Suppressor macrophage treated with lipopolysaccharide for 1 hour (primary cell): ENCODE results near the gene TAF4.
"Not testable (repeated sequence)": the region's sequence is repeated elsewhere in the genome, so short reads cannot be mapped to it uniquely, and the experiment has no call there.

ENCODE experiments used
- DNase-seq, 3 donors: peaks; one replicate each; pipeline ENCODE4 v3.0.0-alpha.2; 2020 to 2022

TAF4 gene

GRCh38 chr20:62001178-62001715 is 64.4 kb downstream of the TAF4 start:
- DNase-seq: no peak

- no peak for DNase-seq
Measured at GRCh38 chr20:61998343-61999121, 67.1 kb downstream of the TAF4 start.

- no peak for DNase-seq
Measured at GRCh38 chr20:61997891-61998290, 67.8 kb downstream of the TAF4 start.

DNA sequence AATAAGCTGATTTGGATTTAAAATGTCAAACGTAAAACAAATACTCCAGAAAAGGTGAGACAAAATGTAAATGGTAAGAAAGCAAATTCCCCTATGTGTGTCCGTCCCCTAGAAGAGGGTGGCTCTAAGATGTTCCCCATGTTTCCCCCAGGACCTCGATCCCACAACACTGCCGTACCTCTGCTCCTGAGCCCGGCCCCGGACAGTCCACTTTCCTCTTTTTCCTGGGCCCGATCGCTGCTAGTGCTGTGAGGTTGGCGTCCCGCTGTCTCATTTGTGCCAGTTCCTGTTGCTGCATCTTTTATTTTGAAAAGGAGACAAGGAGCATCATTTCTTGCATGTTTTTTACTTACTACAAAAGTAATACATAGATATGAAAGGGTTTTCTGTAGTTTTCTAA is 68.3 kb downstream of the TAF4 start:
- no peak for DNase-seq

DNA sequence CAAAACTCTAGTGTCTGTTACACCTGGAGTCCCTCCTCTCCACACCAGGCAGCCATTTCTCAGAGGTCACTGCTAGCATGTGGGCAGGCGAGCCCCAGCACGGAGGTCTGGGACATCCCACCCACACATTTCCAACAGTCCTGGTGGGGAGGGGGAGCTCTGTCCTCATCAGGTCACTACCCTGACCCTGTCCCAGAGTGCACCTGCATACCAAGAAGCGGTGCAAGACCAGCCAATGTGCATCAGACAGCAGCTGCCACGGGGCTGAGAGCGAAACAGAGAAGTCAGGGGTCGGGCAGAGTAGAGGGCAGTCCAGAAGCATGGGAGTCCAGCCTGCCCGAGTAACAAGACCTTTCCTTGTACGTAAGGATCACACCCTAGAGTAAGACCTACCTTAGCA is 71.1 kb downstream of the TAF4 start:
- DNase-seq: no peak

DNA sequence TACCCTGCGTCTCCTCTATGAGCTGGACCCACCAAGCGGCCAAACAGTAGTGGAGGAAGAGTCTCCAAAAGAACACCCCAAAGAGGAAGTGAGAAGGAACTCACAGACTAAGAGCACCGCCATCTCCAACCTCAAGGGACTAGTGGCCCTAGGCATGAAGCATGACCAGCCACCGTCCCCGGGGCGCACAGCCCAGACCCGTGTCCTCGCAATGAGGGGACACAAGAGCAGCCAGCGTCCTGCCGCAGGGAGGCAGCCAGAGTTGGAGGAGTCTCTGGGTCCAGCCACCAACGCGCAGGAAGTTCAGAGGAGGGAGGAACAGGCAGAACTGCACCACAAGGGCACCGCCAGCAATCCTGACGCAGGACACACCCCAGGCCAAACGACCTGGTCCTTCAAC is 72.6 kb downstream of the TAF4 start:
- DNase-seq: no peak

- DNase-seq: no peak
Measured at GRCh38 chr20:61991476-61991875, 74.2 kb downstream of the TAF4 start.

DNA sequence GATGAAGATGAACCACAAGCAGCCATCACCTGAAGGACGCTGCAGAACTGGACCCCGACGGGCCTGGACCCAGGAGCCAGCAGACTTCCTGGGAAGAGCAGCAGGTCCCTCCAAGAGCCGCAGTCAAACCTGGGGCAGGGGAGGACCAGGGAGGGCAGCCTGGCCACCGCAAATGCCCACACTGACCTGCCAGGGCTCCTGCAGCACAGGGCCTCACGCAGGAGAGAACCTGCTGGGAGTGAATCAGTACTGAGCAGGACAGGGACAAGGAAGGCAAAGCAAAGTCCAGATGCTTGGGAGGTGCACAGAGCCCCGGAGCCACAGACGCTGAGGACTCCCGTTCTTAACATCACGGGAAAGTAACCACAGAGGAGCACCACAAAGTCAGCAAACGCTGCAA is 75.2 kb downstream of the TAF4 start:
- DNase-seq: no peak

- no peak for DNase-seq
Measured at GRCh38 chr20:61989741-61990140, 75.9 kb downstream of the TAF4 start.

GRCh38 chr20:61988665-61989064 is 77.0 kb downstream of the TAF4 start:
- DNase-seq: no peak

- DNase-seq: no peak
Measured at GRCh38 chr20:61986762-61987321, 78.8 kb downstream of the TAF4 start.

- no peak for DNase-seq
Measured at GRCh38 chr20:61985096-61985495, 80.6 kb downstream of the TAF4 start.

DNA sequence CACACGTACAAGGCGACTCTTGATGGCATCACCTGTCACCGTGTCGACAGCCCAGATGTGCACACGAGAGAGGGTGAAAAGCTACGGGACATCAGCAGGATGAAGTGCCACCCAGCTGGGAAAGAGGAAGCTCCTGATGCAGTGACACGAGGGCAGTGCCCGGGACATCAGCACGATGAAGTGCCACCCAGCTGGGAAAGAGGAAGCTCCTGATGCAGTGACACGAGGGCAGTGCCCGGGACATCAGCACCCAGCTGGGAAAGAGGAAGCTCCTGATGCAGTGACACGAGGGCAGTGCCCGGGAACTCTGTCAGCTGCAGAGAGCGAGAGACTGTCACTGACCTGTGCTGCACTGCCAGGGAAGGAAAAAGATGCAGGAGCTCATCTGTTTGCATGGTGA is 81.2 kb downstream of the TAF4 start:
- peak; percentile 21 to 26 (median 25) for DNase-seq

- peak in 1 of 3 donors; percentile 3 for DNase-seq
Measured at GRCh38 chr20:61983965-61984364, 81.7 kb downstream of the TAF4 start.

DNA sequence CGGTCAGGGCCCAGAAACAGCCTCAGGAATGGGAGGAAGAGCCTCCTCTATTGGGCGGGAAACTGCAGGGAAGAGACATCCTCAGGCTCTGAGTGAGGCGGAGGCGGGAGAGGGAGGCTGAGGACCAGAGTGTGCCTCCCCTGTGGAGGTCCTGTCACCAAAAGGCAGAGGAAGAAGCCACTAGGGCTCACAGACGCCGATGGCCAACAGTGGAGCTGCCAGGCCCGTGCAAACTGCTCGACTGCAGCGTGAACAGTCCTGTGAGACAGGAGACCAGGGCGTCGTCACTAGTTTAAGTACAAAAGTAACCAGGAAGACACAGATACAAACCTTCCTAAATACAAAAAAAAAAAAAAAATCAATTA is 82.7 kb downstream of the TAF4 start:
- DNase-seq: no peak

DNA sequence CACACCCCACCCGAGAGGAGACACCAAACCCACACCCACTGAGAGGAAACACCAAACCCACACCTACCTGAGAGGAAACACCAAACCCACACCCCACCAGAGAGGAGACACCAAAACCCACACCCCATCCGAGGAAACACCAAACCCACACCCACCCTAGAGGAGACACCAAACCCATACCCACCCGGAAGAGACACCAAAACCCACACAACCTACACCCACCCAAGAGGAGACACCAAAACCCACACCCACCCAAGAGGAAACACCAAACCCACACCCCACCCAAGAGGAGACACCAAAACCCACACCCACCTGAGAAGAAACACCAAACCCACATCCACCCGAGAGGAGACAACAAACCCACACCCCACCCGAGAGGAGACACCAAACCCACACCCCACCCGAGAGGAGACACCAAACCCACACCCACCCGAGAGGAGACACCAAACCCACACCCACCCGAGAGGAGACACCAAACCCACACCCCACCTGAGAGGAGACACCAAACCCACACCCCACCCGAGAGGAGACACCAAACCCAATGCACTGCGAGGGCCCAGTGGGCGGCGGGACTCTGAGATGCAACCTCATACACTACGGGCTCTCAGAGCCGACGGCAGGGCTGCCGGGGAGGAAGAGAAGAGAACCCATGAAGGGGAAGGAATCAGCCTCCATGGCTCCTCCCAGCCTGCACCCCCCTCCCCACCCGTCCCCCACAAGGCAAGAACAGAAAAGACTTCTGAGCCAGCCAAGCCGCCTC is 83.3 kb downstream of the TAF4 start:
- no peak for DNase-seq

GRCh38 chr20:61981691-61982090 is 84.0 kb downstream of the TAF4 start:
- DNase-seq: not testable (repeated sequence)

- peak; percentile 63 to 71 (median 64) for DNase-seq
Measured at GRCh38 chr20:61980647-61981583, 84.8 kb downstream of the TAF4 start.

- no peak for DNase-seq
Measured at GRCh38 chr20:61979701-61980635, 85.7 kb downstream of the TAF4 start.

DNA sequence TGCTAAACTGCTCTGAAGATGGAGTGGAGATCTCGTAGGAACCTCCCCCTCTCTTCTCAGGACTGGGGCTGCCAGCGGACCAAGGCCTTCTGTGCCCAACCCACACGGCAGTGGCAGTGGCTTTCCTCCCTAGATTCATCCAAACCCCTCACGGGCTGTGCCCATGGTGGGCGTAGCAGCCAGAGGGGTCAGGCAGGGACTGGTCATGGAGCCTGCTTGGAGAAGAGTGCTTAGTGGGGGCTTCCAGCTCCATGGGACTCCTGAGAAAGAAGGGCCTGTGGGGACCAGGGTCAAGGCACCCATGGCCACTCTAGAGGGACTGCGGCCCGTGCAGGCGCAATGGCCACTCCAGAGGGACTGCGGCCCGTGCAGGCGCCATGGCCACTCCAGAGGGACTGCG is 86.6 kb downstream of the TAF4 start:
- DNase-seq: no peak

DNA sequence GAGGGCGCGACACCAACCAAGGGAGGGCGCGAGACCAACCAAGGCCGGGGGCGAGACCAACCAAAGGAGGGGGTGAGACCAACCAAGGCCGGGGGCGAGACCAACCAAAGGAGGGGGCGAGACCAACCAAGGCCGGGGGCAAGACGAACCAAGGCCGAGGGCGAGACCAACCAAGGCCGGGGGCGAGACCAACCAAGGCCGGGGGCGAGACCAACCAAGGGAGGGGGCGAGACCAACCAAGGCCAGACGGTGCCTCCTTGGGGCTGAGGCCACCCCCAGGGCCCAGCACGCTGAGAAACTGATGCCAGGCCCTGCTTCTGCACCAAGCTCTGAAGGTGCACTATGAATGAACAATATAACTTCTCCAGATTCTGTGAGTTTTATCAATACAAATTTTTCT is 87.2 kb downstream of the TAF4 start:
- DNase-seq: no peak

GRCh38 chr20:61977419-61977786 is 88.3 kb downstream of the TAF4 start:
- no peak for DNase-seq
